Upper lobe of left lung (tissue), 6 donors: Measurements from ENCODE around the gene SLC38A11. TPM values are rescaled to one million over a fixed set of nuclear protein-coding genes. Genes with fewer than 3 reads are reported as not detected.

Experiments
- ATAC-seq, 2 donors: fragments of 200-7000 bp; cut with Tn5 transposase; one replicate each; pipeline ENCODE4 v1.9.1; 2022; ENCODE audit warnings: mild to moderate bottlenecking in 2 of 2, moderate library complexity in 2 of 2; ENCODE audit not compliant: low FRiP score in 2 of 2
- DNase-seq, 2 donors: peaks; one replicate each; pipeline ENCODE4 v3.0.0-alpha.2; 2019 to 2020
- H3K27ac ChIP-seq, 4 donors: fragments of 200-600 bp; sonication (generic); one replicate each; pipeline ENCODE4 v1.5.1; 2016 to 2019
- H3K27me3 ChIP-seq, 4 donors: fragments of 200-600 bp; sonication (generic); one replicate each; pipeline ENCODE4 v1.5.1; 2017 to 2019
- H3K36me3 ChIP-seq, 4 donors: fragments of 200-600 bp; sonication (generic); one replicate each; pipeline ENCODE4 v1.5.1; 2016 to 2019
- H3K4me1 ChIP-seq, 4 donors: fragments of 200-600 bp; sonication (generic); one replicate each; pipeline ENCODE4 v1.5.1; 2018 to 2019
- H3K4me3 ChIP-seq, 4 donors: fragments of 200-600 bp; sonication (generic); one replicate each; pipeline ENCODE4 v1.5.1; 2017 to 2019; ENCODE audit warnings: mild to moderate bottlenecking in 2 of 4, moderate library complexity in 1 of 4
- H3K9me3 ChIP-seq, 4 donors: fragments of 200-600 bp; sonication (generic); one replicate each; pipeline ENCODE4 v1.5.1; 2018 to 2019
- EP300 ChIP-seq, 4 donors: sonication (generic); formaldehyde crosslinking; IDR thresholded peaks; one replicate each; pipeline ENCODE4 v1.5.1; 2017; ENCODE audit warnings: antibody characterized with exemption in 4 of 4, control low read depth in 2 of 4
- POLR2A ChIP-seq, 4 donors: fragments of 450-650 bp; IDR thresholded peaks; one replicate each; pipeline ENCODE4 v1.5.1; 2016 to 2017; ENCODE audit warnings: antibody characterized with exemption in 4 of 4, mild to moderate bottlenecking in 2 of 4
- POLR2AphosphoS5 ChIP-seq, 2 donors: sonication (generic); formaldehyde crosslinking; IDR thresholded peaks; one replicate each; pipeline ENCODE4 v1.5.1; 2017; ENCODE audit warnings: antibody characterized with exemption in 2 of 2
- WGBS, 2 donors: methylation state at CpG; one replicate each; pipeline ENCODE4 v1.1.5; 2017 to 2018; 5-methylcytosine and 5-hydroxymethylcytosine counted together
- total RNA-seq, 6 donors: library from RNA; depleted of rRNA in 4 of 6; stranded (reverse); fragments of >200 nt in 4 of 6; gene quantifications; one replicate each; pipeline versions ENCODE4 v1.1.0 to v1.2.1, GENCODE V29; 2016 to 2021
- TF ChIP-seq, protein P1 (sequence below), 6 experiments: fragments of 450-650 bp in 4 of 6; fragments of 200-600 bp in 2 of 6; sonication (generic) in 2 of 6; IDR thresholded peaks; one replicate each; pipeline ENCODE4 v1.5.1; 2016 to 2019; ENCODE audit warnings: antibody characterized with exemption in 6 of 6
- donor health status: DM: no; HTN: no; CAD: no; lungs with moderate emphysema.
- donor health status: DM: no; HTN: yes; CAD: no; lungs with severe emphysema.

SLC38A11 gene
- total RNA-seq, 6 donors from 2014 or later, result 0.17 to 0.40 (median 0.30) TPM; not detected in 2

DNA sequence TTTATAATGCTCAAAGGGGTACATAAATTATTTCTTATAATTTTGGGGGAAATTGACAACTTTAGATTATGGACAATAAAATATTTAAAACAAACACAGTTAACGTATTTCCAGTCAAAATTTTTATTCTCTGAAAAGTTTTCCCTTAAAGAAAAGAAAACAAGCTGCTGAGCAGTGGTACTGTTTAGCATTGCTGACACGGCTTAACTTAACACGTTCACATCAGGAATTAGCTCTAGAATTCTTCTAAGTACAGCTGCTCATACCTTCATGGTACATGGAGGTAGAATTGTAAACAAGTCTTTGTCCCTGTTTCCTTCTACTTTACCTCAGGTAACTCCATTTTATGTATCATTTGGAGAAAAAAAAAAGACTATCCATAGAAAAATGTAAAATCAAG, 2.0 kb downstream of the SLC38A11 start:
- WGBS, 2 donors, result 77 to 80% methylated on average over 3 of the region's 3 CpGs
- DNase-seq, result no peak
- Histone ChIP-seq H3K36me3 (no peaks in the 10 kb centered on the region), H3K4me1 (peaks cover 5 to 7% (median 7%) of the 10 kb centered on the region in 4 donors), H3K9me3 (no peaks in the 10 kb centered on the region), H3K27me3 (peaks cover 0 to 5% (median 0%) of the 10 kb centered on the region in 4 donors), H3K27ac (no peak overlapping the region), H3K4me3 (no peak overlapping the region)
- TF ChIP-seq, protein P1, sequence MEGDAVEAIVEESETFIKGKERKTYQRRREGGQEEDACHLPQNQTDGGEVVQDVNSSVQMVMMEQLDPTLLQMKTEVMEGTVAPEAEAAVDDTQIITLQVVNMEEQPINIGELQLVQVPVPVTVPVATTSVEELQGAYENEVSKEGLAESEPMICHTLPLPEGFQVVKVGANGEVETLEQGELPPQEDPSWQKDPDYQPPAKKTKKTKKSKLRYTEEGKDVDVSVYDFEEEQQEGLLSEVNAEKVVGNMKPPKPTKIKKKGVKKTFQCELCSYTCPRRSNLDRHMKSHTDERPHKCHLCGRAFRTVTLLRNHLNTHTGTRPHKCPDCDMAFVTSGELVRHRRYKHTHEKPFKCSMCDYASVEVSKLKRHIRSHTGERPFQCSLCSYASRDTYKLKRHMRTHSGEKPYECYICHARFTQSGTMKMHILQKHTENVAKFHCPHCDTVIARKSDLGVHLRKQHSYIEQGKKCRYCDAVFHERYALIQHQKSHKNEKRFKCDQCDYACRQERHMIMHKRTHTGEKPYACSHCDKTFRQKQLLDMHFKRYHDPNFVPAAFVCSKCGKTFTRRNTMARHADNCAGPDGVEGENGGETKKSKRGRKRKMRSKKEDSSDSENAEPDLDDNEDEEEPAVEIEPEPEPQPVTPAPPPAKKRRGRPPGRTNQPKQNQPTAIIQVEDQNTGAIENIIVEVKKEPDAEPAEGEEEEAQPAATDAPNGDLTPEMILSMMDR (IDR thresholded peaks at IDR 0.05), result no peak
- TF ChIP-seq EP300 (IDR thresholded peaks at IDR 0.05) (no peak), POLR2AphosphoS5 (IDR thresholded peaks at IDR 0.05) (no peak)
- ATAC-seq, result no peak

DNA sequence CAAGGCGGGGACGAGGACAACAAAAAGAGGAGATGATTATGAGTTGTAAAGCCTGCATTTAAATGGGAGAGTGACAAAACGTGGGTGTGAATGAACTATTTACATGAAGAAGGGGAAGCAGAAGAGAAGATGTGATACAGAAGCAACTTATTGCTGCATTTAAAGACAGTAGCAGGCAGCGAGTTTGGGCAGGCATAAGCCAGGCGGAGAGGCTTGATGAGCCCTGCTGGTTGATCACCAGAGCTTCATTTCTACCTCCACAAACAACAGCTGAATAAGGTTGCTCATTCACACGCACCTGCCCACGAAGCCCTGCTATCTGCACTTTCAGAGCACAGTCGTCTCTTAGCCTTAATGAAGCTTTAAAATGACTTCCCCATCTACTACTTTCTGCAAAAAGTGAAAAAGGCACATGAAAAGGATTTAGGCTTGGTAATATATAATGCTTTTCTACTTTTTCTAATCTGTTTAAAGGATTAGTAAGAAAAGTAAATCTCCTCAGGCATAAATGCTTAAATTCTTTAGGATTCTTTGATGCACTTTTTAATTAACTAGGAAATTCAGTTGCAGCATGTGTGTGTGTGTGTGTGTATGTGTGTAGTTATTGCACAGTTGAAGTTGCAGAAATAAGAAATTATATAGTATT, 3.1 kb downstream of the SLC38A11 start:
- ATAC-seq (no peak), DNase-seq (no peak)
- Histone ChIP-seq H3K9me3 (no peaks in the 10 kb centered on the region), H3K27ac (no peak overlapping the region), H3K4me3 (no peak overlapping the region), H3K27me3 (peaks cover 0 to 5% (median 0%) of the 10 kb centered on the region in 4 donors), H3K36me3 (no peaks in the 10 kb centered on the region), H3K4me1 (peaks cover 5 to 7% (median 7%) of the 10 kb centered on the region in 4 donors)
- TF ChIP-seq POLR2A (IDR thresholded peaks at IDR 0.05), result no peak
- TF ChIP-seq, protein P1 (IDR thresholded peaks at IDR 0.05), result no peak
- TF ChIP-seq EP300 (IDR thresholded peaks at IDR 0.05), result no peak
- WGBS, 2 donors, result 82 to 87% methylated on average over 8 of the region's 8 CpGs

DNA sequence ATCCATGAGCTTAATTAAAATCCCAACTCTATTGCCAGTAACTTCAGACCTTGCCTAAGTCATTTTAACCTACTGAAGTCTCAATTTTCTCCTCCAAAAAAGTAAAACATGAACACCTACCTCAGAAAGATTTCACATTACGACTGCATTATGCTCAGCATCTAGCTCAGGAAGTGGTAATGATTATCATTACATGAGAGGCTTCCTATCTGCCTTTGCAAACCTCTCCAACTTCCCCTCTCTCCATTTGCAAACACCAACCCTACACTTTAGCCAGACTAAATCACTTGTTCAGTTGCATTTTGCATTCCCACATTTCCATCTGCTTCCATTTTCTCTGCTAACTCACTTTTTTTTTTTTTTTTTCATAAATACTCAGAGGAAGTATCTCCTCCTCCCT, 6.8 kb downstream of the SLC38A11 start:
- DNase-seq (no peak), ATAC-seq (no peak)
- Histone ChIP-seq H3K36me3 (no peaks in the 10 kb centered on the region), H3K4me3 (no peak overlapping the region), H3K27ac (no peak overlapping the region), H3K9me3 (no peaks in the 10 kb centered on the region), H3K4me1 (no peaks in the 10 kb centered on the region), H3K27me3 (no peaks in the 10 kb centered on the region)
- TF ChIP-seq POLR2A (IDR thresholded peaks at IDR 0.05) (no peak), POLR2AphosphoS5 (IDR thresholded peaks at IDR 0.05) (no peak), EP300 (IDR thresholded peaks at IDR 0.05) (no peak)
- TF ChIP-seq, protein P1 (IDR thresholded peaks at IDR 0.05), result no peak
- 35 to 52% methylated on average over 1 of the region's 1 CpG for WGBS, 2 donors

DNA sequence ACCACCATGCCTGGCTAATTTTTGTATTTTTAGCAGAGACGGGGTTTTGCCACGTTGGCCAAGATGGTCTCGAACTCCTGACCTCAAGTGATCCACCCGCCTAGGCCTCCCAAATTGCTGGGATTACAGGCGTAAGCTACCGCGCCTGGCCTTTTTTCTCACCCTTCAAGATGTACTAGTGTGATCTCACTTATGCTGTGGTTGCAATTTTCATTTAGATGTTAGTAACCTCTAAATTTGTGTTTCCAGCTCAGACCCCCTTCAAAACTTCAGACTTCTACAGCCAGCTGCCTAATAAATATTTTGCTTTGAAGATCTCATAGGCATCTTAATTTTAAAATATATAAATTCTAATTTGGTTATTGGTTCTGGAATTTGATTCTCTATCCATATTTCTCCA, 8.0 kb downstream of the SLC38A11 start:
- Histone ChIP-seq H3K9me3 (no peaks in the 10 kb centered on the region), H3K36me3 (no peaks in the 10 kb centered on the region), H3K4me1 (no peaks in the 10 kb centered on the region), H3K27me3 (no peaks in the 10 kb centered on the region), H3K27ac (no peak overlapping the region), H3K4me3 (no peak overlapping the region)
- ATAC-seq (no peak), DNase-seq (no peak)
- WGBS, 2 donors, result 81 to 95% methylated on average over 7 of the region's 7 CpGs
- TF ChIP-seq, protein P1 (IDR thresholded peaks at IDR 0.05), result no peak
- TF ChIP-seq POLR2A (IDR thresholded peaks at IDR 0.05), result no peak
- no peak for TF ChIP-seq EP300 (IDR thresholded peaks at IDR 0.05)
- no peak for TF ChIP-seq POLR2AphosphoS5 (IDR thresholded peaks at IDR 0.05)

DNA sequence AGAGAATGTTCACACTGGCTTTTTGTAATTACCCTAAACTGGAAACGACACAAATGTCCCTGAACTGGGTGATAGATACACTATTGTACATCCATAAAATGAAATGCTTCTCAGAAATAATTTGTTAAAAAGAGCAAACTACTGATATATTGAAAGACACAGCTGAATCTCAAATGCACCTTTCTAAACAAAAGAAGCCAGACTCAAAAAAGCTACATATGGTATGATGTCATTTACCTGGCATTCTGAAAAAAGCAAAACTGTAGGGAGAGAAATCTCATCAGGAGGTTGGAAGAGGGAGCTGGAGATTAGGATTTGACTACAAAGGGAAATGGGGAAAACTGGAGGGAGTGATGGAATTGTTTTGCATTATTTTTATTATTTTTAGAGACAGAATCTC, 12.0 kb downstream of the SLC38A11 start:
- ATAC-seq (no peak), DNase-seq (no peak)
- TF ChIP-seq, protein P1 (IDR thresholded peaks at IDR 0.05), result no peak
- TF ChIP-seq POLR2AphosphoS5 (IDR thresholded peaks at IDR 0.05), result no peak
- TF ChIP-seq EP300 (IDR thresholded peaks at IDR 0.05), result no peak
- TF ChIP-seq POLR2A (IDR thresholded peaks at IDR 0.05), result no peak
- H3K9me3 ChIP-seq, result no peaks in the 10 kb centered on the region
- H3K27me3 ChIP-seq, result no peaks in the 10 kb centered on the region
- no peak overlapping the region for H3K4me3 ChIP-seq
- H3K4me1 ChIP-seq, result no peaks in the 10 kb centered on the region
- no peak overlapping the region for H3K27ac ChIP-seq
- H3K36me3 ChIP-seq, result no peaks in the 10 kb centered on the region
- WGBS, 2 donors, result 89 to 94% methylated on average over 1 of the region's 1 CpG
